HepG2 (cell line): Measurements from ENCODE around the gene EOLA2. TPM values are rescaled to one million over a fixed set of nuclear protein-coding genes. Genes with fewer than 3 reads are reported as not detected.

Source experiments
- CBFB ChIP-seq: sonication (generic); formaldehyde crosslinking; IDR thresholded peaks from 2 replicates; pipeline ENCODE4 v1.4.0; 2020; ENCODE audit warnings: missing genetic modification reagents
- DMTF1 ChIP-seq: sonication (generic); formaldehyde crosslinking; IDR thresholded peaks from 2 replicates; pipeline ENCODE4 v1.4.0; 2020; ENCODE audit warnings: mild to moderate bottlenecking, missing genetic modification reagents
- FOXA1 ChIP-seq, 2 experiments: fragments of 450-650 bp in 1 of 2; sonication (generic) in 1 of 2; formaldehyde crosslinking in 1 of 2; IDR thresholded peaks; 2 replicates each; pipeline versions ENCODE4 v1.4.0 to v1.6.1; 2016 to 2020; ENCODE audit warnings: missing genetic modification reagents in 1 of 2
- FOXP4 ChIP-seq: sonication (generic); formaldehyde crosslinking; IDR thresholded peaks from 2 replicates; pipeline ENCODE4 v1.4.0; 2020; ENCODE audit warnings: missing genetic modification reagents
- HNF1A ChIP-seq, 2 experiments: sonication (generic) in 1 of 2; formaldehyde crosslinking in 1 of 2; IDR thresholded peaks; 2 replicates each; pipeline versions ENCODE4 v1.4.0 to v1.6.1; 2016 to 2020; ENCODE audit warnings: borderline replicate concordance in 1 of 2, low read depth in 1 of 2, mild to moderate bottlenecking in 1 of 2, missing genetic modification reagents in 1 of 2
- LCORL ChIP-seq, 2 experiments: fragments of 450-650 bp in 1 of 2; sonication (generic) in 1 of 2; formaldehyde crosslinking in 1 of 2; IDR thresholded peaks; 2 replicates each; pipeline versions ENCODE4 v1.5.0 to v1.6.1; 2017 to 2020; ENCODE audit warnings: antibody characterized with exemption in 1 of 2, missing genetic modification reagents in 1 of 2
- PHF20 ChIP-seq: sonication (generic); formaldehyde crosslinking; IDR thresholded peaks from 2 replicates; pipeline ENCODE4 v1.5.0; 2020; ENCODE audit warnings: mild to moderate bottlenecking, missing genetic modification reagents
- PHF5A ChIP-seq: IDR thresholded peaks from one replicate; pipeline ENCODE4 v1.6.1; 2018; ENCODE audit warnings: low read depth, missing genetic modification reagents; ENCODE audit not compliant: unreplicated experiment
- POGZ ChIP-seq: sonication (generic); formaldehyde crosslinking; IDR thresholded peaks from 2 replicates; pipeline ENCODE4 v1.4.0; 2020; ENCODE audit warnings: mild to moderate bottlenecking, missing genetic modification reagents
- REL ChIP-seq: sonication (generic); formaldehyde crosslinking; conservative IDR thresholded peaks from 2 replicates; pipeline ENCODE4 v1.8.0; 2022; ENCODE audit warnings: mild to moderate bottlenecking, missing genetic modification reagents, moderate library complexity
- SMAD3 ChIP-seq: sonication (generic); formaldehyde crosslinking; IDR thresholded peaks from 2 replicates; pipeline ENCODE4 v1.4.0; 2020; ENCODE audit warnings: missing genetic modification reagents
- SMARCC2 ChIP-seq: fragments of 450-650 bp; IDR thresholded peaks from 2 replicates; pipeline ENCODE4 v1.6.1; 2017; ENCODE audit warnings: antibody characterized with exemption, mild to moderate bottlenecking
- TEF ChIP-seq: sonication (generic); formaldehyde crosslinking; IDR thresholded peaks from 2 replicates; pipeline ENCODE4 v1.5.0; 2020; ENCODE audit warnings: missing genetic modification reagents
- TGIF2 ChIP-seq: IDR thresholded peaks from 2 replicates; pipeline ENCODE4 v1.6.1; 2016; ENCODE audit warnings: control low read depth, missing compliant biosample characterization
- THYN1 ChIP-seq: sonication (generic); formaldehyde crosslinking; IDR thresholded peaks from 2 replicates; pipeline ENCODE4 v1.8.1; 2023; ENCODE audit warnings: low read depth, mild to moderate bottlenecking, moderate library complexity, missing genetic modification reagents, borderline replicate concordance
- TP53 ChIP-seq: sonication (generic); formaldehyde crosslinking; conservative IDR thresholded peaks from 2 replicates; pipeline ENCODE4 v1.4.0; 2020; ENCODE audit warnings: missing genetic modification reagents
- ZNF207 ChIP-seq: fragments of 450-650 bp; IDR thresholded peaks from 2 replicates; pipeline ENCODE4 v1.6.1; 2016; ENCODE audit warnings: antibody characterized with exemption, borderline replicate concordance
- ZNF484 ChIP-seq: sonication (generic); formaldehyde crosslinking; IDR thresholded peaks from 2 replicates; pipeline ENCODE4 v1.5.1; 2020; ENCODE audit warnings: mild to moderate bottlenecking, low read depth, missing genetic modification reagents, borderline replicate concordance
- polyA plus RNA-seq, 8 experiments: library from polyadenylated mRNA; depleted of rRNA in 3 of 8; stranded (reverse) in 7 of 8; unstranded in 1 of 8; fragments of >200 nt; fragmentation: Illumina TruSeq in 4 of 8; extraction: Trizol in 4 of 8; gene quantifications; 2 replicates each; pipeline versions ENCODE4 v1.2.1 to v1.2.3, GENCODE V29; 2011 to 2016; ENCODE audit warnings: low read depth in 4 of 8, missing spikeins in 1 of 8, mixed read lengths in 1 of 8; ENCODE audit not compliant: insufficient read depth in 1 of 8
- total RNA-seq, 5 experiments: library from RNA; depleted of rRNA; stranded (reverse); fragments of >200 nt; fragmentation: Illumina TruSeq; extraction: Trizol; gene quantifications; 2 replicates each; pipeline ENCODE4 v1.2.3, GENCODE V29; 2016; ENCODE audit warnings: low read depth in 1 of 5

EOLA2 gene
- total and polyA plus RNA-seq, 2 of the 13 experiments (the other 11 are each of a cell fraction or from before 2014, with no cell fraction given), result 20.4 to 22.0 TPM

- peak; percentile 81 for TF ChIP-seq PHF20
- no peak for TF ChIP-seq FOXA1 (IDR thresholded peaks at IDR 0.05)
- TF ChIP-seq FOXA1 (CRISPR knock-in tag; IDR thresholded peaks at IDR 0.05), result peak; percentile 20; the same call in 1 of the 2 replicates
- no peak for TF ChIP-seq TEF (CRISPR knock-in tag)
- 0 out of 2 replicates have a peak, but pooled peaks have one; percentile 8 for TF ChIP-seq FOXP4 (CRISPR knock-in tag)
- no peak for TF ChIP-seq SMARCC2
- peak; percentile 58; the same call in 1 of the 2 replicates for TF ChIP-seq POGZ (CRISPR knock-in tag)
- TF ChIP-seq ZNF207, result no peak
- no peak for TF ChIP-seq REL
- no peak for TF ChIP-seq TP53 (CRISPR knock-in tag)
- no peak for TF ChIP-seq PHF5A
- no peak for TF ChIP-seq THYN1 (CRISPR knock-in tag)
- TF ChIP-seq CBFB, result 0 out of 2 replicates have a peak, but pooled peaks have one; percentile 30
- TF ChIP-seq TGIF2 (CRISPR knock-in tag), result peak; percentile 29; the same call in 1 of the 2 replicates
- no peak for TF ChIP-seq LCORL (IDR thresholded peaks at IDR 0.05)
- TF ChIP-seq LCORL (CRISPR knock-in tag; IDR thresholded peaks at IDR 0.05), result peak; percentile 32; the same call in 1 of the 2 replicates
- TF ChIP-seq DMTF1, result peak; percentile 65; the same call in 1 of the 2 replicates
- TF ChIP-seq SMAD3, result no peak
- TF ChIP-seq ZNF484 (CRISPR knock-in tag), result no peak
- TF ChIP-seq HNF1A (IDR thresholded peaks at IDR 0.05; ENCODE audit: low read depth), result no peak
- TF ChIP-seq HNF1A (CRISPR knock-in tag; IDR thresholded peaks at IDR 0.05; ENCODE audit: borderline replicate concordance), result peak; percentile 52; the same call in 1 of the 2 replicates
These were observed at the start of gene EOLA2 (continued) for GRCh38 chrX:149938427-149938880.
